Stimulated activated naive B cell treated with anti-CD40 and anti-IgM and Interleukin-4, amounts not matched to agents 10 μg/mL and 1 μg/mL and 100 μg/mL, for 72 hours (primary cell): ENCODE results near the gene EPS8L1.

ENCODE experiments used
- ATAC-seq, 2 donors: fragments of 150-1000 bp; cut with Tn5 transposase; replicated peaks; 2 replicates each; pipeline ENCODE4 v1.10.0; 2021; ENCODE audit warnings: moderate library complexity in 1 of 2
- DNase-seq: peaks from one replicate; pipeline ENCODE4 v3.0.0; 2021
- H3K27ac Mint-ChIP-seq: one replicate; pipeline ENCODE4 v1.8.0; 2022; ENCODE audit warnings: mild to moderate bottlenecking, mixed read lengths
- H3K27me3 Mint-ChIP-seq, 2 donors: one replicate each; pipeline ENCODE4 v1.8.0; 2022; ENCODE audit warnings: mixed read lengths in 2 of 2
- H3K36me3 Mint-ChIP-seq, 2 donors: one replicate each; pipeline ENCODE4 v1.8.0; 2022; ENCODE audit warnings: mixed read lengths in 2 of 2, mild to moderate bottlenecking in 1 of 2
- H3K4me1 Mint-ChIP-seq, 2 donors: one replicate each; pipeline ENCODE4 v1.8.0; 2022; ENCODE audit warnings: mixed read lengths in 2 of 2, mild to moderate bottlenecking in 1 of 2
- H3K4me3 Mint-ChIP-seq, 2 donors: one replicate each; pipeline ENCODE4 v1.8.0; 2022; ENCODE audit warnings: mild to moderate bottlenecking in 2 of 2, mixed read lengths in 2 of 2, moderate library complexity in 1 of 2
- H3K9me3 Mint-ChIP-seq, 2 donors: one replicate each; pipeline ENCODE4 v1.8.0; 2022; ENCODE audit warnings: mixed read lengths in 2 of 2, mild to moderate bottlenecking in 1 of 2

The EPS8L1 gene

GRCh38 chr19:55080968-55081769 lies 5.5 kb downstream of the EPS8L1 start:
- ATAC-seq (peak; percentile 81 to 88), DNase-seq (peak; percentile 79)
- H3K27ac Mint-ChIP-seq: no peak overlapping the region
- H3K36me3 Mint-ChIP-seq: peaks cover 4% of the 10 kb centered on the region in 2 donors
- peaks cover 82 to 88% of the 10 kb centered on the region in 2 donors for H3K27me3 Mint-ChIP-seq
- peaks cover 23 to 38% of the 10 kb centered on the region in 2 donors for H3K4me1 Mint-ChIP-seq
- H3K9me3 Mint-ChIP-seq: peaks cover 9 to 11% of the 10 kb centered on the region in 2 donors
- peak overlapping the region; percentile 81 to 82 for H3K4me3 Mint-ChIP-seq

GRCh38 chr19:55081770-55082019 lies 6.0 kb downstream of the EPS8L1 start:
- ATAC-seq: no peak
- Mint-ChIP-seq H3K4me1 (peaks cover 23 to 38% of the 10 kb centered on the region in 2 donors), H3K27ac (no peak overlapping the region), H3K4me3 (peak overlapping the region; percentile 81 to 82), H3K36me3 (peaks cover 4% of the 10 kb centered on the region in 2 donors), H3K9me3 (peaks cover 9 to 11% of the 10 kb centered on the region in 2 donors), H3K27me3 (peaks cover 78 to 85% of the 10 kb centered on the region in 2 donors)
- DNase-seq: no peak

GRCh38 chr19:55082020-55082851 lies 6.6 kb downstream of the EPS8L1 start:
- H3K4me1 Mint-ChIP-seq: peaks cover 24 to 41% of the 10 kb centered on the region in 2 donors
- H3K4me3 Mint-ChIP-seq: peak overlapping the region; percentile 67 to 82
- ATAC-seq: no peak
- H3K27me3 Mint-ChIP-seq: peaks cover 76 to 84% of the 10 kb centered on the region in 2 donors
- DNase-seq: no peak
- H3K27ac Mint-ChIP-seq: no peak overlapping the region
- H3K9me3 Mint-ChIP-seq: peaks cover 9 to 11% of the 10 kb centered on the region in 2 donors
- peaks cover 4 to 6% of the 10 kb centered on the region in 2 donors for H3K36me3 Mint-ChIP-seq

GRCh38 chr19:55083004-55083850 lies 7.6 kb downstream of the EPS8L1 start:
- DNase-seq: no peak
- Mint-ChIP-seq H3K27ac (no peak overlapping the region), H3K9me3 (peaks cover 9 to 11% of the 10 kb centered on the region in 2 donors), H3K36me3 (peaks cover 8 to 14% of the 10 kb centered on the region in 2 donors), H3K27me3 (peaks cover 81 to 87% of the 10 kb centered on the region in 2 donors), H3K4me3 (no peak overlapping the region), H3K4me1 (peaks cover 34 to 51% of the 10 kb centered on the region in 2 donors)
- no peak for ATAC-seq

GRCh38 chr19:55084416-55084815 lies 8.7 kb downstream of the EPS8L1 start:
- Mint-ChIP-seq H3K4me3 (no peak overlapping the region), H3K27me3 (peaks cover 86 to 92% of the 10 kb centered on the region in 2 donors), H3K4me1 (peaks cover 39 to 58% of the 10 kb centered on the region in 2 donors), H3K9me3 (peaks cover 5 to 11% of the 10 kb centered on the region in 2 donors), H3K36me3 (peaks cover 19 to 20% of the 10 kb centered on the region in 2 donors), H3K27ac (no peak overlapping the region)
- ATAC-seq (no peak), DNase-seq (no peak)

- peaks cover 34 to 48% of the 10 kb centered on the region in 2 donors for H3K4me1 Mint-ChIP-seq
- H3K4me3 Mint-ChIP-seq: peak overlapping the region; percentile 25 to 84
- H3K27ac Mint-ChIP-seq: peak overlapping the region; percentile 62
- ATAC-seq: no peak
- peaks cover 36 to 37% of the 10 kb centered on the region in 2 donors for H3K36me3 Mint-ChIP-seq
- peaks cover 0 to 4% of the 10 kb centered on the region in 2 donors for H3K9me3 Mint-ChIP-seq
- DNase-seq: no peak
- H3K27me3 Mint-ChIP-seq: peaks cover 74 to 81% of the 10 kb centered on the region in 2 donors
These were observed 10.4 kb downstream of the EPS8L1 start for GRCh38 chr19:55085923-55086715.

GRCh38 chr19:55086730-55087541 lies 11.3 kb downstream of the EPS8L1 start:
- Mint-ChIP-seq H3K36me3 (peaks cover 38 to 39% of the 10 kb centered on the region in 2 donors), H3K27me3 (peaks cover 67 to 72% of the 10 kb centered on the region in 2 donors), H3K4me1 (peaks cover 31 to 40% of the 10 kb centered on the region in 2 donors), H3K4me3 (peak overlapping the region; percentile 80 to 84), H3K27ac (peak overlapping the region; percentile 90), H3K9me3 (peaks cover 0 to 4% of the 10 kb centered on the region in 2 donors)
- DNase-seq (peak; percentile 50), ATAC-seq (peak; percentile 69 to 72)

GRCh38 chr19:55087542-55087901 lies 11.9 kb downstream of the EPS8L1 start:
- Mint-ChIP-seq H3K27ac (peak overlapping the region; percentile 90), H3K27me3 (peaks cover 61 to 67% of the 10 kb centered on the region in 2 donors), H3K4me3 (peak overlapping the region; percentile 80 to 84), H3K4me1 (peaks cover 27 to 34% of the 10 kb centered on the region in 2 donors), H3K9me3 (peaks cover 0 to 3% of the 10 kb centered on the region in 2 donors), H3K36me3 (peaks cover 36 to 41% of the 10 kb centered on the region in 2 donors)
- DNase-seq (no peak), ATAC-seq (peak; percentile 32 to 33)

- DNase-seq (no peak), ATAC-seq (no peak)
- Mint-ChIP-seq H3K27me3 (peaks cover 56 to 61% of the 10 kb centered on the region in 2 donors), H3K27ac (peak overlapping the region; percentile 60), H3K4me3 (peak overlapping the region; percentile 66 to 68), H3K36me3 (peaks cover 38 to 46% of the 10 kb centered on the region in 2 donors), H3K9me3 (no peaks in the 10 kb centered on the region), H3K4me1 (peaks cover 26 to 31% of the 10 kb centered on the region in 2 donors)
These were observed 12.4 kb downstream of the EPS8L1 start for GRCh38 chr19:55088021-55088451.

GRCh38 chr19:55088543-55089341 lies 13.1 kb downstream of the EPS8L1 start:
- ATAC-seq (peak; percentile 35 to 43), DNase-seq (peak; percentile 56)
- peak overlapping the region; percentile 44 for H3K27ac Mint-ChIP-seq
- H3K36me3 Mint-ChIP-seq: peaks cover 38 to 46% of the 10 kb centered on the region in 2 donors
- peak overlapping the region; percentile 66 to 68 for H3K4me3 Mint-ChIP-seq
- peaks cover 26 to 31% of the 10 kb centered on the region in 2 donors for H3K4me1 Mint-ChIP-seq
- no peaks in the 10 kb centered on the region for H3K9me3 Mint-ChIP-seq
- peaks cover 49 to 54% of the 10 kb centered on the region in 2 donors for H3K27me3 Mint-ChIP-seq

- no peaks in the 10 kb centered on the region for H3K9me3 Mint-ChIP-seq
- DNase-seq (no peak), ATAC-seq (no peak)
- H3K4me1 Mint-ChIP-seq: peaks cover 26 to 31% of the 10 kb centered on the region in 2 donors
- peaks cover 38 to 46% of the 10 kb centered on the region in 2 donors for H3K36me3 Mint-ChIP-seq
- H3K27me3 Mint-ChIP-seq: peaks cover 43 to 47% of the 10 kb centered on the region in 2 donors
- peak overlapping the region; percentile 44 for H3K27ac Mint-ChIP-seq
- peak overlapping the region in 1 of 2 donors; percentile 25 for H3K4me3 Mint-ChIP-seq
These were observed 13.8 kb downstream of the EPS8L1 start for GRCh38 chr19:55089342-55089944.
